HG03521 (cell line): Measurements from ENCODE around the gene COX6A1.
"Not testable (repeated sequence)": the region's sequence is repeated elsewhere in the genome, so short reads cannot be mapped to it uniquely, and the experiment has no call there.

Experiments used
- ATAC-seq: cut with Tn5 transposase; IDR thresholded peaks from one replicate; pipeline ENCODE4 v1.9.1; 2021; ENCODE audit warnings: mild to moderate bottlenecking, moderate library complexity; ENCODE audit not compliant: unreplicated experiment

COX6A1 gene

DNA sequence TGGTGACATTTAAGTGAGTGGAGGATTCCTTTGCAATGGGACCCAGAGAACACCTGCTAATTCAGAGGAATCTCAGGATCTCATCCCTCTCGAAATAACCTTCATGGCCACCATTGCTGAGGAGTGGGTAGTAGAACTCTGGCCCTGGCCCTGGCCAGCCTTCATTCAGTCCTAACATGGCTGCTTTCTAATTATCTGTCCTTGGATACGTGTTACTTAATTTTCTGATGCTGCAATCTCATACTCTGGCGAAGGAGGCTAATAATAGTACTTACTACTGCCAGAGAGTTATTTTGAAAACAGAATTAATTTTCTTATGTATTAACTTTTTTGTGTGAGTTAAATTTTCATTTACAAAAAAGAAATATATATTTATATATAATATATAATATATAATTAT is 12.1 kb upstream of the COX6A1 start:
- no peak for ATAC-seq

GRCh38 chr12:120428597-120429229 is 9.2 kb upstream of the COX6A1 start:
- ATAC-seq = no peak

DNA sequence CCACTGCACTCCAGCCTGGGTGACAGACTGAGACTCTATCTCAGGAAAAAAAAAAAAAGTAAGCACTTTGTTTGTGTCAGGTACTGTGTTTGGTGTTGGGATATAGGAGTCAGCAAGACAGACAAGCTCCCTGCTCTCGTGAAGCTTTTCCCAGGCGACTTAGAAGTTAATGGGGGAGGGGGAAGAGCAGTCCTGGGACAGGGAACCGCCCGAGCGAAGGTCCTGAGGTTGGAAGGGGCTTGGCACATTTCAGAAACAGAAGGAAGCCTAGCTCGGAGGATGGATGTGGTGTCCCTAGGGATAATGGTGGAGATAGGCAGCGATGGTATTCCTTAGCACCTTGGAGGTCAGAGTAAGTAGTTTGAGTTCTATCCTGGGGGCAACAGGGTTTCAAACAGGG is 8.5 kb upstream of the COX6A1 start:
- no peak for ATAC-seq

GRCh38 chr12:120432772-120433525 is 5.0 kb upstream of the COX6A1 start:
- no peak for ATAC-seq

DNA sequence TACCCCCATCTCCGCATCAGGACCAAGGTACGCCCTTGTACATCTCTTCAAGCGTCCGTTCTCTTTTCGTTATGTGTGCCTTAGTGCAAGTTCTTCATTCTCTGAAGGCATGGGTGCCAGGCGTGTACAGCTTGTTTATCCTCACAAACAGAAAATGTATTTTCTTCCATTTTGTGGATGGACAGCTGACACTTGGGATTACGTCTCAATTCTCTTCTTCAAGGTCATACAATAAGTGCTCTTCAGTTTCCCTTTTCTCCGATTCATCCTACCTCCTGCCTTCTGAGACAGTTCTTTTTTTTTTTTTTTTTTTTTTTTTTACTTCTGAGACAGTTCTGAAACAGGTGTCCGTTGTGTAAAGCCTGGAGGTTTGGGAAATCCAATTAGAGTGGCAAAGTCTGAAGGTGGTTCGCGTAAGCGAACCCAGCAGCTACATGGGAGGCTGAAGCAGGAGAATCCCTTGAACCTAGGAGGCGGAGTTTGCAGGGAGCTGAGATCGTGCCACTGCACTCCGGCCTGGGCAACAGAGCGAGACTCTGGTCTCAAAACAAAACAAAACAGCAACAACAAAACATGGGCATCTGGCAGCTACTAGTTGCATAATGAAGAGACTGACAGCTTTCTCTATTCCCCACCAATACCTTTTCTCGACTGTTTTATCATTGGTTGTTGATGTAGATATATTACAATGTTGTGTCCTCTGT is 734 bp downstream of the COX6A1 start:
- no peak for ATAC-seq

DNA sequence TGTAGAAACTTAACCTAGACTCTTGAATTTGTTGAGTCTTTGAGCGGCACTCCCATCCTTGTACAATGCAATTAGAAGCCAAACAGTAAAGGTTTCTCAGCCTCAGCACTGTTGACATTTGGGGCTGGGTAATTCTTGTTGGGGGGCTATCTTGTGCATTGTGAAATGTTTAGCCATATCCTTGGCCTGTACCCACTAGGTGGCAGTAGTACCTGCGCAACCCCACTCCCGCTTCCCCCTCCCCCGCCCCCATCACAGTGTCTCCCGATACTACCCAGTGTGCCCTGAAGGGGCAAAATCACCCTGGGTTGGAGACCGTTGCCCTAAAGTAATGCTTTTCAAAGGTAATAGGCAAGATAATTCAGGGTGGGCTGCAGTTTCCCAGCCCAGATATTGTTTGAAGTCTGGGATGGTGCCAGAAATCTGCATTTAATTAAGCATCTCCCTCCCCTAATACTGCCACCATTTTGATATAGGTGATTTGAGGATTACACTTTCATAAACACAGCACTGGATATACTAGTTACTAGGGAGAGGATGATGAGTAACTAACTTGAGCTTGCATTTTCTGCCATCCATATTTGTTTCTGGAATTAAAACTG is 1.8 kb downstream of the COX6A1 start:
- no peak for ATAC-seq

- no peak for ATAC-seq
Observed at GRCh38 chr12:120444676-120445075, 6.8 kb downstream of the COX6A1 start.

GRCh38 chr12:120445911-120446843 is 8.3 kb downstream of the COX6A1 start, which contains the start of the genes GATC and TRIAP1:
Gene GATC, plus strand, starts transcription at chr12:120446444. Its CDS starts 37 bp downstream, at chr12:120446481.
Gene TRIAP1, minus strand, starts transcription at chr12:120446384. Its CDS starts 12 bp downstream, at chr12:120446372.
- peak; percentile 88 for ATAC-seq

DNA sequence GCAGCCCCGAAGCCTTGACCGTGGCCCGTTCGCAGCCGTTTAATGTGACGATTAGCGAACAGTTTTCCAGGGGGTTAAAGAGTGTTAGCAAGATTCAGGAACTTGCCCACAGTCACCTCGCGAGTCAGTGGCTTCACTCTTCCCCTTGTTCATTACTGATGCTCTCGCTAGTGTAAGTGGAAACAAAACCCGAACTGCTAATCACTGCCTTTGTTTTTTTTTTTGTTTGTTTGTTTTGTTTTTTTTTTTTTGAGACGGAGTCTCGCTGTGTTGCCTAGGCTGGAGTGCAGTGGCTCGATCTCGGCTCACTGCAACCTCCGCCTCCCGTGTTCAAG is 8.9 kb downstream of the COX6A1 start:
- ATAC-seq = not testable (repeated sequence)

DNA sequence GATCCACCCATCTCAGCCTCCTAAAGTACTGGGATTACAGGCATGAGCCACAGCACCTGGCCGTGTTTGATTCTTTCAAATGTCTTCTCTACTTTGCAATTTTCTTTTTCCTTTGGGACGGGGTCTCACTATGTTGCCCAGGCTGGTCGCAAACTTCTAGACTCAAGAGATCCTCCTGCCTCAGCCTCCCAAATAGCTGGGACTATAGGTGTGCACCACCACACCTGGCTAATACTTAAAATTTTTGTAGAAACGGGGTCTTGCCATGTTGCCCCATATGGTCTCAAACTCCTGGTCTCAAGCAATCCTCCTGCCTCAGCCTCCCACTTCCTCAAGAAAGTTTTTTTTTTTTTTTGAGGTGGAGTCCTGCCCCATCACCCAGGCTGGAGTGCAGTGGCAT is 10.1 kb downstream of the COX6A1 start:
- ATAC-seq = no peak

- ATAC-seq = not testable (repeated sequence)
Observed at GRCh38 chr12:120452524-120452923, 14.6 kb downstream of the COX6A1 start.

- no peak for ATAC-seq
Observed at GRCh38 chr12:120453060-120453750, 15.3 kb downstream of the COX6A1 start.

- no peak for ATAC-seq
Observed at GRCh38 chr12:120453977-120454376, 16.1 kb downstream of the COX6A1 start.

GRCh38 chr12:120455302-120455701 is 17.4 kb downstream of the COX6A1 start:
- no peak for ATAC-seq

- ATAC-seq = no peak
Observed at GRCh38 chr12:120457133-120457532, 19.2 kb downstream of the COX6A1 start.

GRCh38 chr12:120460157-120460556 is 22.2 kb downstream of the COX6A1 start:
- ATAC-seq = no peak

DNA sequence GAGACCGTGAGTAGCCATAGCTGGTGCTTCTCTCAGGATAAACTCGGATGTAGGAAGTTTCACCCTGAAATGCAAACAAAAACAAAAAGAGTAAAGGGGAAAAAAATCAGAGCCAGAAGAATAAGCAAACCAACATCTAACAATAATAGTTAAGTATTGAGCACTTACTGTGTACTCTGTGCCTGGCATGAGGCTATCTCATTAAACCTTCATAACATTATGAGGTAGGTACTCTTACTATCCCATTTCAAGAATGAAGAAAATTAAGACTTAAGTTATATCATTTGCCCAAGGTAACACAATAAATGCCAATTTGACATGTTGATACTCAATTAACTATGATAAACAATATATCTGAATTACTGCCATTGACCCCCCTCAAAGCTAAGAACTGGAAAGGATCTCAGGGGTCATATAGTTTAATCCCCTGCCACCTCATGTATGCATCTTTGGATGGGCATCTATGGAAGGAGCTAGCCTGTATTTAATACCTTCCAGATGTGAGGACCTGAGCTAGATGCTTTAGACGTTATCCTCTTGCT is 24.3 kb downstream of the COX6A1 start:
- ATAC-seq = no peak

DNA sequence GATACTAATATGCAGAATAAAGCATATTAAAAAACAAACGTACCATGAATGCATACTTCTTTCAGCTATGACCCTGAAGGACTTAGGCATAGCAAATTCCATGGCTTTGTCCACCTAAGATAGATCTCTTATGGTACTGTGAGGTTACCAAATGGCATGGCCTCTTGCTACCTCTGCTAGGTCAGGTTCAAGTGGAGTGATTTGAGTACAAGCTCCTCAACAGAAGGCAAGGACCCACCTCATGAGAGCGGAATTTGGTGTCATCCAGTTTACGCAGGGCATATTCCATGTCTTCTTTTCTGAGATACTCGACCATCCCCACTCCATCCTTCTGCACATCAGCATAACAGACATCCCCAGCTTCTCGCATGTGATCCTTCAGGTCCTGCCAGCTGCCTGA is 25.8 kb downstream of the COX6A1 start:
- ATAC-seq = no peak

DNA sequence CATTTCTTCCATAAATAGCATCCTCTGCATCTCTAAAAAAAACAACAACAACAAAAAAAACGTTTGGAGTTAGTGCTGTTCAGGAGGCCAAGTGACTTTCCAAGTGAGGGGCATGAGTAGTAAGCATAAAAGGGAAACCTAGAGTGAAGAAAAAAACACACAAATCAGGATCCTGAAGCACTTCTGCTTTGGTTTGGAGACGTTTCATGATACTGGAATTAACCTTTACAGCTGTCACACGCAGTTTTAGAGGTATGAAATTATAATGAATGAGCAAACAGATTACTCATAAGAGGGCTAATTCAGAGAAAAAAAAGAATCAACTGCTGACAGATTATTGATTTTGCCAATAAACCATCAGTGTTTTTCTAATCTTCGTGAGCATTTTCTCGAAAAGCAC is 27.8 kb downstream of the COX6A1 start:
- ATAC-seq = no peak
